Measurements from ENCODE around the gene COA1. TPM values are rescaled to one million over a fixed set of nuclear protein-coding genes. Genes with fewer than 3 reads are reported as not detected.

The COA1 gene
- polyA plus RNA-seq, 1 donor from 2014 or later: 157 TPM

DNA sequence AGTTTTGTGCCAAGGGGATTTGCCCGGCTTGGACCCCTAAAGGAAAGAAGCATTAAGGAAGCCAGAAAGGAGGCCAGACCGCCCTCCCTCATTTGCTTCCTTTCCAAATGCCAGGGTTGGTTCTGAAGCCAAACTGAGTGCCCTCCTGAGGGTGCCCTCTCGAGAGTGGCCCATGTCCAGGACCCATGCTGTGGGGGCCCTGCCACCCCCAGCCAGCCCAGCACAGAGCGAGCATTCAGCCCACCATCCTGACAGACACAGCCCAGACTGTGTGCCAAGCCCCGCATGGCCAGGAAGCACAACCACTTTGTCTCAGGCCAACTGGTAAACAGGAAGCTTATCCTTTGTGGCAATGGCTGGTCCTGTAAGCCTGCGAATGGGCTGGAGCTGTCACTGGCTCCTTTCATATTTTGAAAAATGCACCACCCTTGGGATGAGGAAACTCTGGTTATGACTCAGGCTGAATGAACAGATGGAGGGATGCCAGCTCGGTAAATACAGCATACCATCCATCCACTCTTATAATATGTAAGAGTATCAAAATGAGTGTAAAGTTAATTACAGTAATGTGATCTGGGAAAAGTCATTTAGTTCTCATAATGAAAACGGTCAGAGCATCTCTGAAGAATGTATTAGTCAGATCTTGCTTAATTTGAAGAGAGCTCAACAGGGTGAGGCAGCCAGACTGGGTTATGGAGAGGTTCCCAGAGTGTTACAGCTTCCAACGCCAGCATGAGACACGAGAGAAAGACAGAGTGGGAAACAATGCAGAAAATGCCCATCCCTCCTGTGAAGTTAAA, 81.5 kb downstream of the COA1 start:
- H3K4me3 ChIP-seq (ENCODE audit: low read length): no peak overlapping the region
- no peaks in the 10 kb centered on the region for H4K20me1 ChIP-seq (ENCODE audit: insufficient read depth)
- H3K4me2 ChIP-seq (ENCODE audit: low read length): no peak overlapping the region
- H3F3A ChIP-seq (ENCODE audit: insufficient read depth, low read length, poor library complexity, severe bottlenecking): no peaks in the 10 kb centered on the region
- no peak overlapping the region for H3K9ac ChIP-seq (ENCODE audit: low read length)
- H3K9me3 ChIP-seq (ENCODE audit: low read length): no peaks in the 10 kb centered on the region
- H3K79me2 ChIP-seq (replicated peaks; ENCODE audit: insufficient read depth, low read length): no peaks in the 10 kb centered on the region
- H3K36me3 ChIP-seq (ENCODE audit: insufficient read depth, low read length): no peaks in the 10 kb centered on the region
- H3K27me3 ChIP-seq (ENCODE audit: insufficient read depth, low read depth, low read length): no peaks in the 10 kb centered on the region
- TF ChIP-seq TAF1 (IDR thresholded peaks at IDR 0.05; ENCODE audit: low read depth) (no peak), POLR2AphosphoS5 (IDR thresholded peaks at IDR 0.05) (no peak), EP300 (conservative IDR thresholded peaks at IDR 0.05; ENCODE audit: poor library complexity, severe bottlenecking) (no peak), SMC3 (conservative IDR thresholded peaks at IDR 0.05; ENCODE audit: poor library complexity) (no peak), RAD21 (conservative IDR thresholded peaks at IDR 0.05) (no peak), EZH2 (IDR thresholded peaks at IDR 0.05; ENCODE audit: borderline replicate concordance, insufficient read depth, low read length, poor library complexity, severe bottlenecking) (no peak), MXI1 (conservative IDR thresholded peaks at IDR 0.05; ENCODE audit: poor library complexity, severe bottlenecking) (no peak)
- TF ChIP-seq, protein P1, sequence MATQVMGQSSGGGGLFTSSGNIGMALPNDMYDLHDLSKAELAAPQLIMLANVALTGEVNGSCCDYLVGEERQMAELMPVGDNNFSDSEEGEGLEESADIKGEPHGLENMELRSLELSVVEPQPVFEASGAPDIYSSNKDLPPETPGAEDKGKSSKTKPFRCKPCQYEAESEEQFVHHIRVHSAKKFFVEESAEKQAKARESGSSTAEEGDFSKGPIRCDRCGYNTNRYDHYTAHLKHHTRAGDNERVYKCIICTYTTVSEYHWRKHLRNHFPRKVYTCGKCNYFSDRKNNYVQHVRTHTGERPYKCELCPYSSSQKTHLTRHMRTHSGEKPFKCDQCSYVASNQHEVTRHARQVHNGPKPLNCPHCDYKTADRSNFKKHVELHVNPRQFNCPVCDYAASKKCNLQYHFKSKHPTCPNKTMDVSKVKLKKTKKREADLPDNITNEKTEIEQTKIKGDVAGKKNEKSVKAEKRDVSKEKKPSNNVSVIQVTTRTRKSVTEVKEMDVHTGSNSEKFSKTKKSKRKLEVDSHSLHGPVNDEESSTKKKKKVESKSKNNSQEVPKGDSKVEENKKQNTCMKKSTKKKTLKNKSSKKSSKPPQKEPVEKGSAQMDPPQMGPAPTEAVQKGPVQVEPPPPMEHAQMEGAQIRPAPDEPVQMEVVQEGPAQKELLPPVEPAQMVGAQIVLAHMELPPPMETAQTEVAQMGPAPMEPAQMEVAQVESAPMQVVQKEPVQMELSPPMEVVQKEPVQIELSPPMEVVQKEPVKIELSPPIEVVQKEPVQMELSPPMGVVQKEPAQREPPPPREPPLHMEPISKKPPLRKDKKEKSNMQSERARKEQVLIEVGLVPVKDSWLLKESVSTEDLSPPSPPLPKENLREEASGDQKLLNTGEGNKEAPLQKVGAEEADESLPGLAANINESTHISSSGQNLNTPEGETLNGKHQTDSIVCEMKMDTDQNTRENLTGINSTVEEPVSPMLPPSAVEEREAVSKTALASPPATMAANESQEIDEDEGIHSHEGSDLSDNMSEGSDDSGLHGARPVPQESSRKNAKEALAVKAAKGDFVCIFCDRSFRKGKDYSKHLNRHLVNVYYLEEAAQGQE (IDR thresholded peaks at IDR 0.05; ENCODE audit: borderline replicate concordance): no peak
- TF ChIP-seq, protein P2, sequence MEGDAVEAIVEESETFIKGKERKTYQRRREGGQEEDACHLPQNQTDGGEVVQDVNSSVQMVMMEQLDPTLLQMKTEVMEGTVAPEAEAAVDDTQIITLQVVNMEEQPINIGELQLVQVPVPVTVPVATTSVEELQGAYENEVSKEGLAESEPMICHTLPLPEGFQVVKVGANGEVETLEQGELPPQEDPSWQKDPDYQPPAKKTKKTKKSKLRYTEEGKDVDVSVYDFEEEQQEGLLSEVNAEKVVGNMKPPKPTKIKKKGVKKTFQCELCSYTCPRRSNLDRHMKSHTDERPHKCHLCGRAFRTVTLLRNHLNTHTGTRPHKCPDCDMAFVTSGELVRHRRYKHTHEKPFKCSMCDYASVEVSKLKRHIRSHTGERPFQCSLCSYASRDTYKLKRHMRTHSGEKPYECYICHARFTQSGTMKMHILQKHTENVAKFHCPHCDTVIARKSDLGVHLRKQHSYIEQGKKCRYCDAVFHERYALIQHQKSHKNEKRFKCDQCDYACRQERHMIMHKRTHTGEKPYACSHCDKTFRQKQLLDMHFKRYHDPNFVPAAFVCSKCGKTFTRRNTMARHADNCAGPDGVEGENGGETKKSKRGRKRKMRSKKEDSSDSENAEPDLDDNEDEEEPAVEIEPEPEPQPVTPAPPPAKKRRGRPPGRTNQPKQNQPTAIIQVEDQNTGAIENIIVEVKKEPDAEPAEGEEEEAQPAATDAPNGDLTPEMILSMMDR (IDR thresholded peaks at IDR 0.05; ENCODE audit: poor library complexity, severe bottlenecking): no peak
- H3K9me2 ChIP-seq (ENCODE audit: insufficient read depth, low read length): no peaks in the 10 kb centered on the region
- no peak overlapping the region for H3K27ac ChIP-seq (ENCODE audit: low read length)
- H2AFZ ChIP-seq (ENCODE audit: low read depth, low read length): no peak overlapping the region

DNA sequence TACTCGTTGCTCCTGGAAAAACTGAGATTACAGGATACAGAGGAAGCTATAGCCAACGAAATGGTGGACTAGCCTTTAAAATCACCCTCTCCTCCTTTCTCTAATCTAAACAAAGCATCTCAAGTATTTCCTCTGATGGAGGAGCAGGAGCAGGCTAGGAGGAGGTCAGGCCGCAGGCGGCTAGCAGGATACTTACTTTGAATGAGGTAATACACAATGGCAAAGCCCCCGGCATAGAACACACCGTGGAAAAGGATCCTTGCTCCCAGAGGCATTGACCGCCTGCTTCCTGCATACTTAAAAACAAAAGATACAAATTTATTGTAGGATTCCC, 82.0 kb downstream of the COA1 start:
- no peaks in the 10 kb centered on the region for H3K27me3 ChIP-seq (ENCODE audit: insufficient read depth, low read depth, low read length)
- H2AFZ ChIP-seq (ENCODE audit: low read depth, low read length): no peak overlapping the region
- H3K9ac ChIP-seq (ENCODE audit: low read length): no peak overlapping the region
- H3K36me3 ChIP-seq (ENCODE audit: insufficient read depth, low read length): no peaks in the 10 kb centered on the region
- no peak overlapping the region for H3K27ac ChIP-seq (ENCODE audit: low read length)
- no peak overlapping the region for H3K4me2 ChIP-seq (ENCODE audit: low read length)
- no peaks in the 10 kb centered on the region for H3K9me2 ChIP-seq (ENCODE audit: insufficient read depth, low read length)
- H3K9me3 ChIP-seq (ENCODE audit: low read length): no peaks in the 10 kb centered on the region
- H3F3A ChIP-seq (ENCODE audit: insufficient read depth, low read length, poor library complexity, severe bottlenecking): no peaks in the 10 kb centered on the region
- H4K20me1 ChIP-seq (ENCODE audit: insufficient read depth): no peaks in the 10 kb centered on the region
- no peaks in the 10 kb centered on the region for H3K79me2 ChIP-seq (replicated peaks; ENCODE audit: insufficient read depth, low read length)
- TF ChIP-seq TAF1 (IDR thresholded peaks at IDR 0.05; ENCODE audit: low read depth) (no peak), MXI1 (conservative IDR thresholded peaks at IDR 0.05; ENCODE audit: poor library complexity, severe bottlenecking) (no peak), POLR2AphosphoS5 (IDR thresholded peaks at IDR 0.05) (no peak), EZH2 (IDR thresholded peaks at IDR 0.05; ENCODE audit: borderline replicate concordance, insufficient read depth, low read length, poor library complexity, severe bottlenecking) (no peak), SMC3 (conservative IDR thresholded peaks at IDR 0.05; ENCODE audit: poor library complexity) (no peak), EP300 (conservative IDR thresholded peaks at IDR 0.05; ENCODE audit: poor library complexity, severe bottlenecking) (no peak), RAD21 (conservative IDR thresholded peaks at IDR 0.05) (no peak)
- TF ChIP-seq, protein P2 (IDR thresholded peaks at IDR 0.05; ENCODE audit: poor library complexity, severe bottlenecking): no peak
- TF ChIP-seq, protein P1 (IDR thresholded peaks at IDR 0.05; ENCODE audit: borderline replicate concordance): no peak
- H3K4me3 ChIP-seq (ENCODE audit: low read length): no peak overlapping the region

Data from neural cell (in vitro differentiated cells).